Neural progenitor cell (in vitro differentiated cells): Measurements from ENCODE around the gene SMAD2. TPM values are rescaled to one million over a fixed set of nuclear protein-coding genes. Genes with fewer than 3 reads are reported as not detected.

ENCODE experiments used
- DNase-seq: peaks from one replicate; pipeline ENCODE4 v3.0.0-alpha.2; 2016; ENCODE audit warnings: low spot score
- H2AFZ ChIP-seq: fragments of 200-600 bp; sonication (generic); replicated peaks from 2 replicates; pipeline ENCODE4 v1.6.1; 2016; ENCODE audit warnings: antibody characterized with exemption
- H3F3A ChIP-seq: fragments of 200-600 bp; sonication (generic); 2 replicates; pipeline ENCODE4 v1.6.1; 2016; ENCODE audit warnings: antibody characterized with exemption, low read depth
- H3K27ac ChIP-seq: fragments of 200-600 bp; sonication (generic); 2 replicates; pipeline ENCODE4 v1.5.1; 2016; ENCODE audit warnings: mild to moderate bottlenecking
- H3K27me3 ChIP-seq: fragments of 200-600 bp; sonication (generic); 2 replicates; pipeline ENCODE4 v1.6.1; 2016; ENCODE audit warnings: mild to moderate bottlenecking, moderate library complexity
- H3K36me3 ChIP-seq: fragments of 200-600 bp; sonication (generic); 2 replicates; pipeline ENCODE4 v1.5.1; 2016
- H3K4me1 ChIP-seq: fragments of 200-600 bp; sonication (generic); 2 replicates; pipeline ENCODE4 v1.6.1; 2016; ENCODE audit warnings: mixed run types
- H3K4me2 ChIP-seq: fragments of 200-600 bp; sonication (generic); 2 replicates; pipeline ENCODE4 v1.6.1; 2016
- H3K4me3 ChIP-seq: fragments of 200-600 bp; sonication (generic); 2 replicates; pipeline ENCODE4 v1.5.1; 2016
- H3K79me2 ChIP-seq: fragments of 200-600 bp; sonication (generic); 2 replicates; pipeline ENCODE4 v1.6.1; 2016; ENCODE audit warnings: low read depth
- H3K9ac ChIP-seq: fragments of 200-600 bp; sonication (generic); 2 replicates; pipeline ENCODE4 v1.6.1; 2016
- H3K9me3 ChIP-seq: fragments of 200-600 bp; sonication (generic); 2 replicates; pipeline ENCODE4 v1.5.1; 2016; ENCODE audit warnings: low read depth
- H4K20me1 ChIP-seq: fragments of 200-600 bp; sonication (generic); 2 replicates; pipeline ENCODE4 v1.6.1; 2016; ENCODE audit warnings: low read depth
- H3K27ac Mint-ChIP-seq: 3 replicates; pipeline ENCODE4 v1.8.0; 2021; ENCODE audit warnings: mixed read lengths
- H3K27me3 Mint-ChIP-seq: 2 replicates; pipeline ENCODE4 v1.8.0; 2022; ENCODE audit warnings: low read depth, mild to moderate bottlenecking, inconsistent platforms, moderate library complexity, mixed read lengths; ENCODE audit not compliant: insufficient read depth
- H3K36me3 Mint-ChIP-seq: 3 replicates; pipeline ENCODE4 v1.8.0; 2021; ENCODE audit warnings: mixed read lengths
- H3K4me1 Mint-ChIP-seq: 3 replicates; pipeline ENCODE4 v1.8.0; 2021; ENCODE audit warnings: mixed read lengths
- H3K4me3 Mint-ChIP-seq: 3 replicates; pipeline ENCODE4 v1.8.0; 2021; ENCODE audit warnings: mild to moderate bottlenecking, moderate library complexity, mixed read lengths
- H3K9me3 Mint-ChIP-seq: 3 replicates; pipeline ENCODE4 v1.8.0; 2020; ENCODE audit warnings: mixed read lengths
- EZH2 ChIP-seq: fragments of 200-600 bp; sonication (generic); IDR thresholded peaks from 2 replicates; pipeline ENCODE4 v1.6.1; 2017; ENCODE audit warnings: antibody characterized with exemption, mild to moderate bottlenecking, moderate library complexity
- EZH2phosphoT487 ChIP-seq: fragments of 200-600 bp; sonication (generic); IDR thresholded peaks from 2 replicates; pipeline ENCODE4 v1.6.1; 2017; ENCODE audit warnings: antibody characterized with exemption
- total RNA-seq: library from RNA; depleted of rRNA; stranded (reverse); fragments of >200 nt; gene quantifications from 2 replicates; pipeline ENCODE4 v1.2.3, GENCODE V29; 2015; ENCODE audit warnings: low replicate concordance
- TF ChIP-seq, protein P1 (sequence below): fragments of 200-600 bp; sonication (generic); IDR thresholded peaks from 2 replicates; pipeline ENCODE4 v1.5.1; 2017; ENCODE audit warnings: antibody characterized with exemption, mild to moderate bottlenecking

The SMAD2 gene
- total RNA-seq, 1 donor from 2014 or later, result 233 TPM

DNA sequence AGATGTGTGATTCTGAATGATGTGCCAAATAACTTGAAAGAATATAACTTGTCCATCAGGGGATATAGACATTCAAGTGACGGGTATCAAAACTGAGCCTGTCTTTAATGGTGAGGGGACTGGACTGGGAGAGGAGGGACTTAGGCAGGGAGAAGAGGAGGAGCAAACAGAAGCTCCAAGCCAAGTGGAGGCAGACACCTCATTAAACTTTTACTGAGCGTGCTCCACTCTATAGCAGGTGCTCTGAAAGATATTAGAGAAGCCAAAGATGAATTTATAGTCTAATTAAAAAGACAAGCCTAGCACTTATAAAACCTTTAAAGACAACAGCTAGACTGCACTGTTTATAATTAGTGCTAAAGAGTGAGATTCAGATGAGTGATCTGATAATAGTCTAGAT, 47.7 kb upstream of the SMAD2 start:
- Mint-ChIP-seq H3K4me3 (no peak overlapping the region), H3K27me3 (peaks cover 16% of the 10 kb centered on the region), H3K9me3 (peaks cover 2% of the 10 kb centered on the region), H3K4me1 (peaks cover 50% of the 10 kb centered on the region), H3K36me3 (no peaks in the 10 kb centered on the region), H3K27ac (peak overlapping the region; percentile 9)
- H3K9ac ChIP-seq, result no peak overlapping the region
- H3K79me2 ChIP-seq, result no peaks in the 10 kb centered on the region
- H2AFZ ChIP-seq, result no peak overlapping the region
- peaks cover 68% of the 10 kb centered on the region for H3F3A ChIP-seq
- H3K27ac ChIP-seq, result peak overlapping the region; percentile 60
- no peaks in the 10 kb centered on the region for H3K9me3 ChIP-seq
- H3K4me2 ChIP-seq, result peak overlapping the region; percentile 60
- H3K27me3 ChIP-seq, result no peaks in the 10 kb centered on the region
- DNase-seq, result no peak
- no peaks in the 10 kb centered on the region for H3K36me3 ChIP-seq
- TF ChIP-seq EZH2phosphoT487 (no peak), EZH2 (no peak)
- TF ChIP-seq, protein P1, sequence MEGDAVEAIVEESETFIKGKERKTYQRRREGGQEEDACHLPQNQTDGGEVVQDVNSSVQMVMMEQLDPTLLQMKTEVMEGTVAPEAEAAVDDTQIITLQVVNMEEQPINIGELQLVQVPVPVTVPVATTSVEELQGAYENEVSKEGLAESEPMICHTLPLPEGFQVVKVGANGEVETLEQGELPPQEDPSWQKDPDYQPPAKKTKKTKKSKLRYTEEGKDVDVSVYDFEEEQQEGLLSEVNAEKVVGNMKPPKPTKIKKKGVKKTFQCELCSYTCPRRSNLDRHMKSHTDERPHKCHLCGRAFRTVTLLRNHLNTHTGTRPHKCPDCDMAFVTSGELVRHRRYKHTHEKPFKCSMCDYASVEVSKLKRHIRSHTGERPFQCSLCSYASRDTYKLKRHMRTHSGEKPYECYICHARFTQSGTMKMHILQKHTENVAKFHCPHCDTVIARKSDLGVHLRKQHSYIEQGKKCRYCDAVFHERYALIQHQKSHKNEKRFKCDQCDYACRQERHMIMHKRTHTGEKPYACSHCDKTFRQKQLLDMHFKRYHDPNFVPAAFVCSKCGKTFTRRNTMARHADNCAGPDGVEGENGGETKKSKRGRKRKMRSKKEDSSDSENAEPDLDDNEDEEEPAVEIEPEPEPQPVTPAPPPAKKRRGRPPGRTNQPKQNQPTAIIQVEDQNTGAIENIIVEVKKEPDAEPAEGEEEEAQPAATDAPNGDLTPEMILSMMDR, result no peak
- H3K4me3 ChIP-seq, result no peak overlapping the region
- H3K4me1 ChIP-seq, result peaks cover 73% of the 10 kb centered on the region
- H4K20me1 ChIP-seq, result no peaks in the 10 kb centered on the region

DNA sequence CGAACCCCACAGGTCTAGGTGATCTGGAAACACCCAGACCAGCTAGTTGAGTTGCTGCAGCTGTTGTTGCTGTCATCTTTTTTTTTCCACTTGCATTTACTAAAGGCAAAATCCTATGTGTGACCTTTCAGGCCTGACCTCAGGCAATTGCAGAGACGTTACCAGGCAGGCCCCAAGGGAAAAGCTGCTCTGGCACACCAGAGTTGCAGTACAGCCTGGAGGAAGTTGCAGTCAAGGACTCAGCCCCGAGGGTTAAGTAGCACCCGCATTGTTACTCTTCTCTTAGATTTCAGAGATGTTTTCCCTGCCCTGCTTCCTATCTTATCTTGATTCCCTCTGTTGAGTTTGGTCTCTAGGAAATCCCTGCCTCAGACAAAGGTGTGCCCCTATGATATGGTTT, 45.2 kb upstream of the SMAD2 start:
- H3K27me3 Mint-ChIP-seq, result peaks cover 9% of the 10 kb centered on the region
- Histone ChIP-seq H3K79me2 (no peaks in the 10 kb centered on the region), H3F3A (peaks cover 64% of the 10 kb centered on the region), H4K20me1 (no peaks in the 10 kb centered on the region), H3K4me3 (no peak overlapping the region), H3K9me3 (no peaks in the 10 kb centered on the region), H3K4me2 (peak overlapping the region; percentile 20), H3K9ac (no peak overlapping the region), H2AFZ (peak overlapping the region; percentile 27), H3K27me3 (no peaks in the 10 kb centered on the region), H3K27ac (peak overlapping the region; percentile 48), H3K4me1 (peaks cover 76% of the 10 kb centered on the region), H3K36me3 (no peaks in the 10 kb centered on the region)
- H3K4me3 Mint-ChIP-seq, result no peak overlapping the region
- no peaks in the 10 kb centered on the region for H3K9me3 Mint-ChIP-seq
- no peak for DNase-seq
- peaks cover 41% of the 10 kb centered on the region for H3K4me1 Mint-ChIP-seq
- TF ChIP-seq EZH2phosphoT487 (no peak), EZH2 (no peak)
- TF ChIP-seq, protein P1, result no peak
- no peak overlapping the region for H3K27ac Mint-ChIP-seq
- H3K36me3 Mint-ChIP-seq, result no peaks in the 10 kb centered on the region

DNA sequence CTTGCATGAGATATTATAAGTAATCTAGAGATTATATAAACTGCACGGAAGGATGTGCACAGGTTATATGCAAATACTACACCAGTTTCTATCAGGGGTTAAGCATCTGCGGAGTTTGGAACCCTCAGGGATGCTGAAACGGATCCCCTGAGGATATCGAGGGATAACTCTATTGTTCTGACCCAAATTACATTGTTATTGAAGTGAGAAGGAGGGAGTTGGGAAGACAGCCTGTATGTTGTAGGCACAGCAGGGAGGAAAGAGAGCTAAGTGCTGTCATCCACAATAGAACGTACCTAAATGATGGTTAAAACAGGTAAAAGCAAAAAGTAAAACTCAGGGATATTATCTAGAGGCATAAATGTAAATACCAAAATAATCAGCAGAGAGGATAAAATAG, 44.6 kb upstream of the SMAD2 start:
- no peaks in the 10 kb centered on the region for H3K9me3 Mint-ChIP-seq
- H3K36me3 Mint-ChIP-seq, result no peaks in the 10 kb centered on the region
- no peaks in the 10 kb centered on the region for H3K27me3 ChIP-seq
- H3K27ac Mint-ChIP-seq, result no peak overlapping the region
- peaks cover 9% of the 10 kb centered on the region for H3K27me3 Mint-ChIP-seq
- no peaks in the 10 kb centered on the region for H3K79me2 ChIP-seq
- H3K4me1 Mint-ChIP-seq, result peaks cover 37% of the 10 kb centered on the region
- no peaks in the 10 kb centered on the region for H3K36me3 ChIP-seq
- peak; percentile 27 for DNase-seq
- H3K9ac ChIP-seq, result no peak overlapping the region
- peaks cover 70% of the 10 kb centered on the region for H3K4me1 ChIP-seq
- H3K4me3 Mint-ChIP-seq, result no peak overlapping the region
- peak overlapping the region; percentile 45 for H3K4me2 ChIP-seq
- H3K27ac ChIP-seq, result no peak overlapping the region
- no peaks in the 10 kb centered on the region for H3K9me3 ChIP-seq
- TF ChIP-seq EZH2phosphoT487, result no peak
- TF ChIP-seq, protein P1, result no peak
- TF ChIP-seq EZH2, result no peak
- no peak overlapping the region for H2AFZ ChIP-seq
- H3F3A ChIP-seq, result peaks cover 60% of the 10 kb centered on the region
- H3K4me3 ChIP-seq, result no peak overlapping the region
- no peaks in the 10 kb centered on the region for H4K20me1 ChIP-seq
